GM21529 (cell line): ENCODE results near the gene CHRNE.
"Not testable (repeated sequence)": the region's sequence is repeated elsewhere in the genome, so short reads cannot be mapped to it uniquely, and the experiment has no call there.

ENCODE experiments used
- ATAC-seq: cut with Tn5 transposase; IDR thresholded peaks from one replicate; pipeline ENCODE4 v1.9.1; 2021; ENCODE audit not compliant: unreplicated experiment

CHRNE gene

GRCh38 chr17:4891411-4892410, 11.2 kb downstream of the CHRNE start:
- no peak for ATAC-seq

GRCh38 chr17:4887581-4887980, 15.3 kb downstream of the CHRNE start:
- ATAC-seq, result no peak

- ATAC-seq, result no peak
Measured at GRCh38 chr17:4886830-4887229, 16.1 kb downstream of the CHRNE start.

- ATAC-seq, result no peak
Measured at GRCh38 chr17:4884489-4884888, 18.4 kb downstream of the CHRNE start.

GRCh38 chr17:4881761-4882555, 20.9 kb downstream of the CHRNE start:
- no peak for ATAC-seq

- no peak for ATAC-seq
Measured at GRCh38 chr17:4880857-4881256, 22.0 kb downstream of the CHRNE start.

- no peak for ATAC-seq
Measured at GRCh38 chr17:4879601-4880000, 23.3 kb downstream of the CHRNE start.

- ATAC-seq, result no peak
Measured at GRCh38 chr17:4877089-4877488, 25.8 kb downstream of the CHRNE start.

GRCh38 chr17:4872786-4873185, 30.1 kb downstream of the CHRNE start:
- ATAC-seq, result no peak

- no peak for ATAC-seq
Measured at GRCh38 chr17:4870855-4871254, 32.0 kb downstream of the CHRNE start.

GRCh38 chr17:4869058-4869998, 33.6 kb downstream of the CHRNE start:
- ATAC-seq, result not testable (repeated sequence)

- not testable (repeated sequence) for ATAC-seq
Measured at GRCh38 chr17:4867535-4867934, 35.4 kb downstream of the CHRNE start.

GRCh38 chr17:4863321-4863720, 39.6 kb downstream of the CHRNE start:
- ATAC-seq, result no peak

- ATAC-seq, result no peak
Measured at GRCh38 chr17:4862720-4863119, 40.2 kb downstream of the CHRNE start.

- ATAC-seq, result no peak
Measured at GRCh38 chr17:4861052-4861451, 41.8 kb downstream of the CHRNE start.

- no peak for ATAC-seq
Measured at GRCh38 chr17:4860651-4861050, 42.2 kb downstream of the CHRNE start.

GRCh38 chr17:4859816-4860625, 42.9 kb downstream of the CHRNE start:
- no peak for ATAC-seq

- ATAC-seq, result no peak
Measured at GRCh38 chr17:4858882-4859260, 44.0 kb downstream of the CHRNE start.

GRCh38 chr17:4858068-4858881, 44.6 kb downstream of the CHRNE start:
- no peak for ATAC-seq
